NCI-H69 (cell line): ENCODE data around the gene CDH6.

Source experiments
- DNase-seq: peaks from one replicate; lab custom pipeline; 2025; lab: John Stamatoyannopoulos, UW

Gene CDH6

DNA sequence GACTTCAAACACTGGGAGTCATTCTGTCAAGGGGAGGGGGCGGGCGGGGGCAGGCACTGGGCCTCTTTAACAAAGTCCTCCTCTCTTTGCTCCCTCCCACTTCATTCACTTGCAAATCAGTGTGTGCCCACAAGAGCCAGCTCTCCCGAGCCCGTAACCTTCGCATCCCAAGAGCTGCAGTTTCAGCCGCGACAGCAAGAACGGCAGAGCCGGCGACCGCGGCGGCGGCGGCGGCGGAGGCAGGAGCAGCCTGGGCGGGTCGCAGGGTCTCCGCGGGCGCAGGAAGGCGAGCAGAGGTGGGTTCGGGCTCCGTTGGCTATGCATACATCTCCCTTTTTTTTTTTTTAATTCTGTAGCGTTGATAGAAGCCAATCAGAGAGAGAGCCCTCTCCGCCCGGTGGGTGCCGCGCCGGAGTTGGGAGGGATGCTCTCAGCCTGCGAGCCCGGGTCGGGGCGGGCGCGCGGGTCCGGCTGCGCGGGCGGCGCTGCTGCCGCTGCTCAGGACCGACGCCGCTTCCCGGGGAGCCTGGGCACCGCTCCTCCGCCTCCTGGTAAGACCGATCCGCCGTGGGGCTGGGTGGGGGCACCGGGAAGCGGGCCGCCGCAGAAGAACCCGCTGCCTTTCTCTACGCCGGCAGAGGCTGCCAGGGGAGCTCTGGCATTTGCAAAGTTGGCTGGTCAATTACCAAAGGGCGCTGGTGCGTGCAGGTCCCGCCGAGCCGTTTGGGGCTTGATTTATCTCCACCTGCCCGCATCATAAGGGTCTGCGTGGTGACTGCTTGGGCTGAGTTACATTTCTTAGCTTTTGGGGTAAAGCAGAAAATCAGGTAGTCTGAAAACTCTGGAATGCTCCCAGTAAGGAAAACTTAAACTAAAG is at the start of gene CDH6:
CDH6 (plus strand) TSS at position 96 of the 877 bp plus-strand sequence. CDS start 73,788 bp downstream, outside the sequence.
- peak; percentile 97 for DNase-seq

DNA sequence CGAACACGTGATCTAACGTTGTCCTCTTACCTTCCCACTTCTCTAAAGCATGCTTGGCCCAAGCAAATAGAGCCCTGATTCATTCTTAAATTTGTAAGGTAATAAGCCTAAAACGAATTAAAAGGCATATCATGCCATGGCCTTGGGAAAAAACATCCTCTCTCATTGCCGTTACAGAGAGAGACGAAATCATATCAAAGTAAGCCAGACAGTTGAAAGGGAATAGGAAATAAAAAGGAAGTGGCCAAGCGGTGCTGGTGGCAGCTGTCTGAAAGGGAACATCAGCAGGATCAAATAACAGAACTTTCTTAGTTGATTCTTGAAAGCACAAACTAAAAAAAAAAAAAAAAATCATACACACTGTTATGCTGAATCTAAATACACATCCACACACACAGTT is 49.1 kb upstream of the CDH6 start:
- no peak for DNase-seq

DNA sequence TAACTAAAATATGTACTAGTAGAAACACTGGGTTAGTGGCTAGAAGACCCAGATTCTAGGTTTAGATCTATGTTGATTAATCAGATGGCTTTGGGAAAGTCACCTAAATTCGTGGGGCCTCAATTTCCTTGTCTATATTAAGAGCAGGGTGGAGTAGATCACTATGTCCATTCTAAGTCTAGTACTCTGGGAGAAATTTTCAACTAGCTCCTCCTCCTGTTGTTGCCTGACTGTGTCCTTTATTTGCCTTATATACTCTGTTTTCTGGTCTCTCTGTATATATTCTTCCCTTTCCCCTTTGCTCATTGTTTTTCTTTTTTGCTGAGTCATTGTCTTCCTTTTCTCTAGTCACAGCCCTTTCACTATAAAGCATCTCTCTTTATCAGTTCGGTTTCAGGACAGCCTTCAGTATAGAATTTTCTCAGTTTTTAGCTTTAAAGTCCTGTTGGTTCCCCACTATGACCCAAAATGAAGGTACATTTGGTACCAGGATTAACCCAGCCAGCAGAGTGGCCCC is 44.5 kb upstream of the CDH6 start:
- DNase-seq, result peak; percentile 28

DNA sequence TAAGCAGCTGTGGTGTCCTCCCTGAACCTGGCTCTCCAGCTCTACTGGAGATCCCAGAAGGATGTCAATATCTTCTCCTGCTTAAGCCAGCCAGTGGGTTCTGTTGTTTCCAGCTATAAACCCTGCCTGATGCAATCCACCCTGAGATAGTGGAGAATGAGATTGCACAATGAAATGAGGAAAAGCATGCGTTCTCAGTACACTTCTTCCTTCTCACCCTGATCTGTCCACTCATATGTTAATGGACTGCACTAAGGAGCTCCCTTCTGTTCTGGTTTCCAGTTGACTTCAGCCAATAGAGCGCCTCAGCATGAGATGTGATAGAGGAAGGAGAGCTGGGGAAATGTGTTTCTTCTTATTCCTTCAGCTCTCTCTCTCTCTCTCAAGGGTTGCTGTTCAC is 40.0 kb upstream of the CDH6 start:
- no peak for DNase-seq

DNA sequence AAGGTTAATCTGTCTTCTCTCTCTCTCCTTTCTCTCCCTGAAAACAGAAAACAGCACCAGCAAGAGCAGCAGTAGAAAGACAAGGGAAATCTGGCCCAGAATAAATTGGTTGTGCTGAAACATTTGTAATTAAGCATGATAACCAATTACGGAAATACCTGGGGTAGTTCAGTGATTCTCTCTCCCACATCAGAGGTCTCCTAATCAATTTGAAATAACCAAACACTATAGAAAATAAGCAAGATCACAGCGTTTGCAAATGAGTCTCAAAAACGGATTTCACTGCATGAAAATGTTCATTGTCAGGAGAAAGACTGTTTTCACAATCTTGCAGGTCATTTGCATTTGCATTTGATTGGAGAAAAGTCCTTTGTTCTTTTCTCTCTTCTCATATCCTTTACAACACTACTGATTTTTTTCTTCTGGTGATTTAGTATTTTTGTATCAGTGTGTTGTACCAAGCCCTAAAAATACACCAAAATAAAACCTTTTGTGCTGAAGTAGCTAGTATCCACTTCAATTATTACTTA is 36.8 kb upstream of the CDH6 start:
- DNase-seq, result no peak

DNA sequence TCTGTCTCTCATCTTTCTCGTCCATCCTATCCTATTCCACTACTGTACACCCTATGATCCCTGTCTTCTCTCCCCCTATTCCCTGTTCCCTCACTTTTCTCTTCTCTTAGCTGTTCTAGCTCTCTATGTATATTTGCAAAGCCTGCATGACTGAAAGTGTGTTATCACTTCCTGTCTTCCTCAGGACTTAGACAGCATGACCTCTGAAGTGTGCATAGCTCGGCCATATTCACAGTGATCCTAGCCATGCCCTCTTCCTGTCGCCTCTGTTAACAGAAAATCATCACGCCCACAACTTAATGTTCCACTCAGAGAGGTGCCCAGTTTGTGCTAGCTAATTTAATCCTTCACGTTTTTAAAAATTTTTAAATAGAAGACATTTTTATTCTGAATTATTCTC is 35.8 kb upstream of the CDH6 start:
- DNase-seq, result peak; percentile 40

DNA sequence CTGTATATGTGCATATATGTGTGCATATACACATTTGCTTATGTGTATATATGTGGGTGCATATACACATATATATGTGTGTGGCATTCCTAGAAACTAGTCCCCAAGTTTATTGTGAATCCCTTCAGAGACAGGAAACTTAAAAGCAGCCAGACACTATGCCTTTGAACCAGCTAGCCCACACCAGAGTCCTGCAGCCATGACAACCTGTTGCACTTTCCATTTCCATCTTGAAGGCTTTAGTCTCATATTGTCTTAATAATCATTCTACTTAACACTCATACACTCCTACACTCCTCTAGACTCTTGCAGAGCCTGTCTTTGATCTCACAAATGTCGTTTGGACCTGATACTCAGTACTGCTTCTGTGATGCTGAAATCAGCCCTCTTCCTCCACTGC is 34.8 kb upstream of the CDH6 start:
- no peak for DNase-seq

DNA sequence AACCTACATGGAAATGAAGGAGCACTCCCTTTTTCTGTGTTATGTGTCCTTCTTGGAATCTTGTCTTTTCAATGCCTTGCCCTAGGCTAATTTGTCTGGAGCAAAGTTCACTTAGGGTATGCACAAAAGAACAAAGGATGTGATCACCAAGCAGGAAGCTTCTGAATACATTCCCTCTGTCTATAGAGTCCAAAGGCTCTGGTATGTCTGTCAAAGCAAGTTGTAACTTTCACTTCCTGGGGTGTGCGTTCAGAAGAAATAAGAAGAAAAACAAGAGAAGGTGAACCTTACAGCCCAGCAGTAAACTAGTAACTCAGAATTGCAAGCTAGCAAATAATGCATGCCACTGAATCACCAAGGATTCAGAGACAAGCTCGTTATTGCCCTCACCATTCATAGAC is 31.7 kb upstream of the CDH6 start:
- DNase-seq, result peak; percentile 64

DNA sequence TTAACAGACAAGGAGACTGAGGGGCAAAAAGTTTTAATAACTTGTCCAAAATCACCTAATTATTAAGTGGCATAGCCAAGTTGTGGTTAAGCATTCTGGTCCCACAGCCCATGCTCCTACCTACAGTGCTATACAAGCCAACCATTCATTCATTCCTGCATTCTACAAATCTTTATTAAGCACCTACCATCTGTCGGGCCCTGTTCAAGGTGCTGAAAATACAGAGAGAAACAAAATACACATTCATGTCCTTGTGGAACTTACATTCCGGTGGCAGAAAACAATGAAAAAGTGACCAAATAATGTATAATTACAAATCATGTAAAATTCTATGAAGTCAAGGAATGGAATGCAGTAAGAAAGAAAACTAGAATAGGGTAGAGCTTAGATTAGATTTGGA is 27.8 kb upstream of the CDH6 start:
- no peak for DNase-seq

DNA sequence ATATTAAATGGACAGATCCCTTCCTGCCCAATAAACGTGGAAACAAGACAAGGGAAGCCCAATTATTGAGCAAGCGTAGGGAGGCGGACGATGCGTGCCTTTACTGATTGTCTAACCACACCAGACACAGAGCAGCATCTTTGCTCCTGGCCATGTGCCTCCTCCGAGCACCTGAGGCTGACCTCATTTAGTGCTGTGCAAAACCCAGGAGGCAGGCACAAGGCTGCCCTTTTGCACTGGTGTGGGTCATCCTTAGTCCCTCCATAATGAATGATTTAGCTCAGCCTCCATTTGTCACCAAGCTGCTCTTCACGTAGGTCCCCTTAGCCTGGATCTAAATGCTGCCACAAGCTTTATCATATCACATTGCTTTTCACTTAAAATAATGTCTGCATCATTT is 24.1 kb upstream of the CDH6 start:
- DNase-seq, result no peak

DNA sequence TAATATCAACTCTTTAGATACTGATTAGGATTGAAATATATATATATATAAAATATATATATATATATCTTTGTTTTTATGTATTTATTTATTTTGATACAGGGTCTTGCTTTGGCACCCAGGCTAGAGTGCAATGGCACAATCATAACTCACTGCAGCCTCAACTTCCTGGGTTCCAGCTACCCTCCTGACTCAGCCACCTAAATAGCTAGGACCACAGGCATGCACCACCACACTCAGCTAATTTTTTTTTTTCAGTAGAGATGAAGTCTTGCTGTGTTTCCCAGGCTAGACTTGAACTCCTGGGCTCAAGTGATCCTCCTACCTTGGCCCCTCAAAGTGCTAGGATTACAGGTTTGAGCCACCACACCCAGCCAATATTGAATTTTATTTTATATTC is 20.6 kb upstream of the CDH6 start:
- DNase-seq, result no peak

DNA sequence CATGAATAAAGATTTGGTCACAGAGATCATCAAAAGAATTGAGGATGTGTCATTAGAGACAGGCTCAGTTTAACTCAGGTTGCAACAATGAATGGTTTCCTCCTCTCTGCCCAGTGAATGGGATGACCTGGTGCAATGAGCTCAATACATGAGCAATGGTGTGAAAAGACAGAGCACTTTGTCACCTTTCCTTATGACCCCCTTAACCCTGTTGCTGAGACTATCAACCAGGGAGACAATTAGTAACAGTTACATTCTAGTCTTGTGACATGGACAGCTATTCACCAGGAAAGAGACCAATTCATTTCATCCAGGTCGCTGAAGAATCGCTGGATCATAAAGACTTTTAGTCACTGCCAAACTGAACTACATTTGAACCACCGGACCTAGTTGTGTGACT is 19.9 kb upstream of the CDH6 start:
- no peak for DNase-seq

DNA sequence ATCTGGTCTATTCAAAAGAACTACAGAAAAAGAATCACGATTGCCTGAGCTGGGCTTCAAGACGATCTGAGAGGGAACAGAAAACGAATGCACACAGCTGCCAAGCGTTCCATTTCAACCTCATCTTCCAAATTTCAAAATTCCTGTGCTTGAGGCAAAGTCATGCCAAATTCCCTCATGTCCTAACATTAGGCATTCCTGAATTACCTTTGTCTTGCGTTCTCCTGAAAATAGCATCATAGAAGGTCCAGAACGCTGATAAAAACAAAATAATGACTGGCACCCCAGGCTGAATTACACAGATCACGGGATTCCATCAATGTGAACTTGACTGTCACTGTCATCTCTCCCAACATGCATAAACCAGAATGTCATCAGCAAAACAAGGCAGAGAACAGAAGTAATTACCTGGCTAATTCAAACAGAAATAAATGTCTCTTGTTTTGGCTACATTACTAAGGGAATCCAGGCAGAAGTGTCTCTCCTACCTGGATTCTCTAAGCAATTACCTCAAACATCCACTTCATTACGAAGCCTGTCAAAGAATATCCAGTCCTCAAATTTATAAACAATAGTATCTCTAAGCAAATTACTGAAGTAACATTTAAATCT is 12.0 kb upstream of the CDH6 start:
- no peak for DNase-seq

DNA sequence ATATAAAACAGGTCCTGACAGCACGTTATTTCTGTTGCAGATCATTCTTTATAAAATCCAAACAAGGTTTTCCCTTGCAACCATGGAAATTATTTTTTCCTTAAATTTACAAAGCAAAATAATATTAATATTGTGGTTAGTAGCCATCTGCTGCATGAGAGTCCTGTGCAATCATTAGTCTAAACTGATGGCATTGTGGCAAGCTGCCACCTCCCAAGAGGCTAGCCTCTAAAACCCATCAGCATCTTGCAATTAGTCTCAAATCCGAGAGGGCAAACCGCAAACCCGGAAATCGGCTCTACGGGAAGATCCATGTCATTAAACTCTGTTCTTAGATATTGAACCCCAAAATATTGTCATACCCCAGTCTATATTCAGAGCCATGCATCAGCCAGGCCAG is 11.3 kb upstream of the CDH6 start:
- no peak for DNase-seq

DNA sequence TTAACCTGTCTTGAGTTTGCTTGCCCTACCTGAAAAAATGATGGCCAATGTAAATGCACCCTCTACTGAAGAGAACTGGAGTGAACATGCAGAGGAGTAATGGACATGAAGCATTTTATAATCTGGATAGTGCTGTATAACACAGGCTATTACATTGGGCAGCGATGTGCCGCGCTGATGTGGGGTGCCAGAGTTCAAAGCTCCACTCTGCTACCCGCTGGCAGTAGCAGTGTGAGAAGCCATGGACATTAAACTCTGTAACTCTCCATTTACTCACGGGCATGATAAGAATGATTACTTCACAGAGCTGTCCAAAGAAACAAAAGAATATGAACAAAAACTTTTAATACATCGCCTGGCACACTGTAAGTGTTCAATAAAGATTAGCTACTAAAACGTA is 7.5 kb upstream of the CDH6 start:
- peak; percentile 20 for DNase-seq

DNA sequence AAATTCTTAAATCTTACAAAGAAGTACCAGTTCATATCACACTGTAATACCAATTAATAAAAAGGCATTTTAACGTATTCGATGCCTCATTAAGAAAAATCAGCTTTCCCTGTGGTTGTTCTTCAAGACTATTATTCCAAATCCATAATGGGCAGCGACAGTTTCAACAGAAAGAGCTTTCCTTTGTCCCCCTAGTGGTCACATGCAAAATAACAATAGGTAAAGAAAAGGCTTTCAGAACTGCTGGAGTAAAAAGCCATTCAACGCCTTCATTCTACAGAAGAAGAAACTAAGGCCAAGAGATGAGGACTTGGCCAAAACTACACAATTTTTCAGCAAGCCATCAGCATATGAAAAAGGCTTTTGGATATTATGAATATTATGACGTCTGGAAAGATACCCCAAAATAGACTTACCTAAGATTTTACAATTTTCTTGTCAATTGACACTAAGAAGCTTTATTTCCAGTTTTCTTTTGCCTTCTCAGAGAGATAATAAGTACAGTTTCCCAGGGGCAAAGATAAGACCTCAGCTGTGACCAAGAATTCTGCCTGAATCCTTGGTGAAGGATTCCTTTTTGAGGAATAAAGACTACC is 6.7 kb upstream of the CDH6 start:
- peak; percentile 81 for DNase-seq

DNA sequence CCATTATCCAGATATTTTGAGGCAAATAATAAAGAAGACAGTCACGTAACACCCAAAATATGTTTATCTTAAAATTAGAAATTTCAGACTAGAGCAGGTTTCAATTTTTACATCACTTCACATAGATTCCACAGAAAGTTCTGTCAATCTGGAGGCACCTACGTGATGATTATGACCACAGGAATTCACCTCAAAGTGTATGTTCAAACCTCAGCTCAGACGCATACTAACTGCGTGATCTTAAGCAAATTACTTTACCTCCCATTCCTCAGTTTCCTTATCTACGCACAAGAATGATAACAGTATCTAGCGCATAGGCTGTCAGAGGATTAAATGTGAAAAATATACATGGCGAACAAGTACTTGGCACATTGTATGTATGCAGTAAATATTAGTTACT is 5.9 kb upstream of the CDH6 start:
- DNase-seq, result no peak

DNA sequence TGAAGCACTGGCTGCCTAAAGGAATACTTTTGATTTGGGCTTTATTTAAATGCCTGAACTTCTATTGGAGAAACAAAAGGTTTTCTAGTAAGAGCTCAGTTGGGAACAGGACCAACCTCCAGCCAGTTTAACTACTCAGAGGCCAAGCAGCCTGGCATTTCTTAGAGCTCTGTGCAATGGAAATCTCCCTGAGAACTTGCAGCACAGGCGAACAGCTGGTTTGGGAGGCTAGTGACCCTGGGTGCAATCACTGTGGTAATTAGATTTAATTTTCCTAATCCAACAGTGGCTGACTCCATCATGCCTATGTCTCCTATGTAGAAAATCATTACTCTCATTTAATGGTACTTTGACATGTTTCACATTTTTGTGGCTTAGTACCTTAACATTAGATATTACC is 1.0 kb upstream of the CDH6 start:
- DNase-seq, result peak; percentile 85

DNA sequence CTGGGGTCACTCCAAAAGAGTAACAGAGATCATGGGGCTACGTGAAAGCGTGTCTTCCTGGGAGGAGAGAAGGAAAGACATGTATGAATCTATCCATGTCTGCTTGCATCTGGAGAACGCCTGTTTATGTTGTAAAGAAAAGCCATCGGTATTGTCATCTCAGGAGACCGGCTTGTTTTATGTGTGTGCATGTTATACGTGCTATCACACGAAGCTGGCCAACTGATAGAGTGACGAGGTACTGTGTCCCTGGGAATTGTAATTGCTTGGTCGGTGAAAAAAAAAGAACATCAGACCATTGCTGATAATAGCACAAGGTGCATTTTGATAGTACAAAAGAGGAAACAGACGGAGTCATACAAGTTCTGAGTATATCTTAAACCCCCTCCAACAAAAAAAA is 370 bp upstream of the CDH6 start:
- DNase-seq, result peak; percentile 73

DNA sequence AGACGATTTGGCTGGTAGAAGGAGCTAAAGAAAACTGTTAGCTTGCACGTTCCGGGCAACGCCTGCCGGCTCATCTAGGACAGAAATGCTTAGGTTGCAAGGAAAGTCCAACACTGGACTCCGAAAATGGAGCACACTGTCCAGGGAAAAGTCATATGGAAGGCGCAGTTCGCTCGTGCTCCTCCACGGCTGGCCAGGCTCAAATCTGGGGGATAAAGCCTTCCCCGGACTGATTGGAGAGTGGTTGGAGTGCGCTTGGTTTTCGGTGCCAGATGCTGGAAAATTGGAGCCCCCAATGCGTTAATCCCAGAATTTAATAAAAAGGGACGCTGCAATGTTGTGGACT is 955 bp downstream of the CDH6 start:
- DNase-seq, result peak; percentile 74

DNA sequence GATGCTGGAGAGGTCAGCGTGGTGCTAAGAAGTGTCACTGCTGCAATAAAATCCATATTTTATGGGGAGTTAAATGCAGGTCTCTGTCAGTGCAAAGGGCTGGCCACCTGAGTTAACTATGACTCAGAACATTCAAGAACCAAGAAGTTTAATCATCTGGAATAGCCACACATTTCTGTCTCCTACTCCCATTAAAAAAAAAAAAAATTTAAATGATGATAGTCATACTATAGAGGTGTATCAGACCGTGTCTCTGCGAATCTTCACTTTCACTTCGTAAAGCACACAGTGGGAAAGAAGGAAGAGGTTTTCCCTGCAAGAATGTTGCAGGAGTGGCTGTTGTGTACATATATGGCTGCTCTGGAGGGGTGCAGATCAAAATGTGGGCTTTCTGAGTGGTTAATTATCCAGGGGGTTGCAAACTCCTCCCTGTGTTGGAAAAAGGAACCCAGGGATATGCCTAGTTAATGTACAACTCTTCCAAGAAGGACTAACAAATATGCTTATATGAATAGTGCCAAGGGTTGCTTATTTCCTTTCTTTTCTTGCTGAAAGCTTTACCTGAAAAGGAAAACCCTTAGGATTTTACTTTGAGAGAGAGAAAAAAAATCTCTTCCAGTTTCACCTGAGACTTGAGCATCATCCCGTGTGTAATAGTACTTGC is 1.5 kb downstream of the CDH6 start:
- peak; percentile 83 for DNase-seq

DNA sequence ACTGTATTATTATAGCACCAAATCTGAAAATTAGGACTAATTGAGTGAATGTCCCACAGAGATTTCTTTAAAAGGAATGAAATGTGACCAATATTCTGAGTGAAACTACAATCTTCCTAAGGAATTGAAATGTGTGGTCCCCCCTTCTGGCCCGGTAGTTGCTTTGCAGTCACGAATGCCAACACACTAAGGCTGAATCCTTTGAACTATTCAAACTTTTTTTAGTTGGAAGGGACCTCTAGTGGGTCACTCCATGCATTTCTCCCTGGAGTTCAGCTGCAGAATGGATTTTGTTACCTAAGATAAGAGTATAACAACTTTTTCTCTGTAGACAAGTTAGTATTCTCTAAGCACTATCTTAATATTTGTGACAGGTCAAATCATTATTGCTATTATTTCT is 2.8 kb downstream of the CDH6 start:
- peak; percentile 43 for DNase-seq
